NCI-H524 treated with DMSO at 0.1 percent for 48 hours (cell line): ENCODE results near the gene TNS3.

ENCODE experiments used
- DNase-seq: peaks from one replicate; lab custom pipeline; 2025; lab: John Stamatoyannopoulos, UW

The TNS3 gene

DNA sequence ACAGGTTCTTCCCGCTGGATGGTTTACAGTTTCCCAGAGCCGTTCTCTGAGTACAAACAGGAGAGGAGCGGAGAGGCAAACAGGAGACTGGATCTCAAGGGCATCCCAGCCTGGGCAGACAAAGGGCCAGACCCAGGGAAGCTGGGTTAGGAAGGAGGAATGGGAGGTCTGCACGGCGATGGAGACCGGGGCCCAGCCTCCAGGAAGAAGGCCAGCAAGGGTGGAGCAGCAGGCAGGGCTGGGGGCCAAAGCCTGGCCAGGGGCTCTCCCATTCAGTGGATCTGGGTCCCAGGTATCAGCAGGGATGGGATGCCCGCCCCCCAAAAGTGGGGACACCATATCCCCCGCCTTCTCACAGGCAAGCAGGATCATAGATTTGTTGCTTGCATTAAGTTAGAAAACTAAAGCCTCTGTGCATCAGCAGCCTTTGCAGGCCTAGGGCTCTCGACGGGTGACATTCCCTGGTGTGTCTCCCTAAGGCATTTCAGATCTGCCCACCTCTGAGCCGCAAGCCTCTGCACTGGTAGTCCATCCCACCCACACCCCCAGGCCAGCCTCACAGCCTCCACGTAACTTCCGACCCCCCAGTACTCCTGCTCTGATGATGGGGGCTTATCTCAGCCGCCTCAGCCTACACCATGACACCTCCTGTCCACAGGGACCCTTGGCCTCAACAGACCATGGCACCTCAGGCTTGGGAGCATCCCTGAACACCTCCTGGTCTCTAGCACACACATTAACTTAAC lies 59.9 kb downstream of the TNS3 start:
- DNase-seq: no peak

DNA sequence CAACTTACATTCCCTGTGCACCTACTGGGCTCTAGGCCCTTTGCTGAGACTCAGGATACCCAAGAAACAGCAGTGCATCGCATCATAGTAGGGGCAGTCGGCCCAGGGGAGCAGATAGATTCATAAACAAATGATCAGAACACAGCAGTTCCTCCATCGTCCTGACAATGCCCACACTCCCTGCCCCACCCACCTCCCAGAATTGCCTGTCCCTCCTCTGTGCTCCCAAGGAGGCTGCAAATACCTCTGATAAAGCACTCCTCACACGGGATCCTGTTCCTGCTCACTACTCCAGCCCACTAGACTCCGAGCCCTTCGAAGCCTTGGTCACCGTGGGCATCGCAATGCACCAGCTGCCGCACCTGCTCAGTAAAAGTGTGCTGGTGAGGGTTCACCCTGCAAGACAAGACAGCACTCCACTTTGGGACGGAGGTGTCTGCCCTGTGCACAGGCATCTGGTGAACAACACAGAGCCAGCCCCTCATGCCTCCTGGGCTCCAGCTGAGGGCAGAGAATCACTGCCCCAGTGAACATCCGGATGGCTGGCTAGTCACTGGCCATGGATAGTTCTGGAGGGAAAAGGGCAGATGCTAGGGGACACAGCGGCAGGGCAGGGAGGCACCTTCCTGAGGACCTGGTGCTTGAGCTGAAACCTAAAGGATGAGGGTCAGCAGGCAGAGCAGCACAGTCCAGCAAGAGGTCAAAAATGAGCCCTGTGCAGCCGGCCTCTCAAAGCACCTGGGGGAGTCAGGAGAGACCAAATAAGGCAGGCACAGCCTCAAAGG lies 60.7 kb downstream of the TNS3 start:
- DNase-seq: no peak

DNA sequence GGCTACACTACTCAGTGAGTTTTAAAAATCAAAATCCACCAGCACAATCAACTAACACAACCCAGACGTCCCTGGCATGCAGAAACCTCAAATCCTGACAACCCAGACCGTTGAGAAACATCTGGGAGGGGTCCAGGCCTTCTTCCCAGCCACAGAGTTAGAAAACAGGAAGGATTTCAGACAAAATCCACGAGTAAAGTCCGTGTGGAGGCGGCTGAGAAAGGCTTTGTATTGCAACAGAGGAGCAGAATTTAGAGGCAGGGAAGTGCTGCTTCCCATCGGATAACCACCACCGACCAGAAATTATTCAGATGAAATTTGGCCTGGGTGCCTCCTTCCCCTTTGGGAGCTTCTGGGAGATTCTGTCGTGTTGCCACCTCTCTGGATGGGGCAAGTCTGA lies 61.5 kb downstream of the TNS3 start:
- no peak for DNase-seq

DNA sequence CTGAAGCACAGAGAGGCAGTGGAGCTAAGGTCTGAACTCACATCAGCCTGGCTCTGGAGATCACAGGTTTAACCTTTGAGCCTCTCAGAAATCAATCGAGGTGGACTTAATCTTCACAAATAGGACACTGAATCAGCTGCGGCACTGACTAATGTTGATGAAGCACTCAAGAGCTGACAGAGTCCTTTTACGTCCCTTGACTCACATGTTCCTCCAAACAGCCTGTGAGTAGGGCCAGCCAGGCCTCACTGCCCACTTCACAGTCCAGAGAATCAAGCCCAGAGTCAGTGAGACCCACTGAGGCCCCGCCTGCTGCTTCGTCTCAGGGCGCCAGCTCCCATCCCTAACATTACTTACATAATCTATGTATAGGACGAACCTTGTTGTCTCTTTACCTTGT lies 63.1 kb downstream of the TNS3 start:
- DNase-seq: no peak

DNA sequence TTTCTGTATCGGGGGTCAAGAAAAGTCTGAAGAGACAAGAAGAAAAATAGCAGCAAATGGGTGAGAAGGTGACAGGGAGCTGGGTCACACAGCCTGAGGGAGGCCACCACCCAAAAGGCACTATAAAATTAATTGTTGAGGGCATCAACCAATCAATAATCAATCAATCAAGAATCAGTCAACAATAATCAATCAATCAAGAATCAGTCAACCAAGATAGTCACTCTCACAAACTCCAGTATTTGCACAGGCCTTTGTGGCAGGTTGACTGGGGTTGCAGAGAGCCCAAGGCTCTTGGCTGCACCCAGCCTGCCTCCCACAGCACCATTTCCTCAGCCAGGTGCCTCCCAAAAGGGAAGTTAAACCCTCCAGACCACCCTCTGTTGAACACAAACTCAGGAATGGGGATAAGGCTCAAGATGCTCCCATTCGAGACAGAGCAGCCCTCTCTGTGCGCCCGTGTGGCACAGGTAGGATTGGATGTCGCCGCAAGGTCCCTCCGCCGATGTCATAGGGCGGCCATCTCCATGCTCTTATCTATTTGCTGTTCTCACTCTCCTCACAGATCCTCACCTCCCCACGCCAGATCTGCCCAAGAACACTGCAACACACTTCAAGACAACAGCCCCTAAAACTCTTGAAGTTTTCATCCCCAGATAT lies 64.0 kb downstream of the TNS3 start:
- DNase-seq: no peak

DNA sequence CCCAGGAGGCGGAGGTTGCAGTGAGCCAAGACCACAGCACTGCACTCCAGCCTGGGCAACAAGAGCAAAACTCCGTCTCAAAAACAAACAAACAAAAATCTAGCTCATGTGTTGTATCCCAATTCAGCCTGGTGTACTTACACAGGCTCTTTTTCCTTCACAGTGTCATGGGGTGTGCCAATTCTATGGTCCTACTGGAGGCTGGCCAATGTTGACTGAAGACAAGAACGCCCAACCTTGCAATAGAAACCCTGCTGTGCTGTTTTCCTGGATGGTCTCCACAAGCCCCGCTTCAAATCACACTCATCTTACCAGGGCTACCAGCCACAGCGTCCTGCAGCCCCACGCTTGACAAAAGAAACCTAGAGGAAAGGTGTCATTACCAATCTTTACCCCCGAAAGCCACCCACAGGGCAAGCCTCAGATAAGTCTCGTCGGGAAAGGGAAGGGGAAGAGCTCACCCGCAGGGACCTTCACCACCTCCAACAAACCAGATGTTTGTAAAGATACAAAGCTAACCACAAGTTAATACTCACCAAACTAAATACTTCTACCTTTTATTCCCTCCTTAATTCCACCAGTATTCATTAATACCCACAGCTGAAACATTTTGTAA lies 64.8 kb downstream of the TNS3 start:
- no peak for DNase-seq

DNA sequence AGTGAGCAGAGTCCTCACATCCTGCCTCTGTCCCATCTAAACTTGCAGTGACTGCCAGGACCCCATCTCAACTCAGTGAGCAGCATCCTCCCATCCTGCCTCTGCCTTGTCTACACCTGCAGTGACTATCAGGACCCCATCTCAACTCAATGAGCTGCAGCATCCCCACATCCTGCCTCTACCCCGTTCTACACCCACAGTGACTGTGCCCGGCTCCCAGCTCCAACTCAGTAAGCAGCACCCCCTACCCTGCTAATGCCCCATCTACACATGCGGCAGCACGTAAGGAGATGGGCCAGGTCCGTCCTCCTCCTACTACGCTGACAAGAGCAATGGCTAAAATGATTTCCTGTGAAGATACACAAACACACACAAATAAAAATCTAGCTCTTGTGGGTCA lies 65.5 kb downstream of the TNS3 start:
- DNase-seq: no peak

DNA sequence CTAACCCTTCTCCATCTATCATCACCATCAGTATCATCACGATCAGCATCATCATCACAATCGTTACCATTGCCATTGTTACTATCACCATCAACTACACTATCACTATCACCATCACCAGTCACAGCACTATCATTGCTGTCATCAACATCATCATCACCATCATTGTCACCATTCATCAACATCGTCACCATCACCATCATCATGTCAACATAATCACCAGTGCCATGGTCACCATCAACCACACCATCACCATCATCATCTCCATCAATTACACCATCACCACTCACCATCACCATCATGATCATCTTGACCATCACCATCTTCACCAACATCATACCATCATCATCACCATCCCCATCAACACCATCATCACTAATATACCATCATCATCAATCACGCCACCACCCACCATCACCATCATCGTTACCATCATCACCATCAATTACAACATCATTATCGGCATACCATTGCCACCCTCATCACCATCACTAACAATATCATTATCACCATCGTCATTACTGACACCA lies 66.5 kb downstream of the TNS3 start:
- DNase-seq: no peak

DNA sequence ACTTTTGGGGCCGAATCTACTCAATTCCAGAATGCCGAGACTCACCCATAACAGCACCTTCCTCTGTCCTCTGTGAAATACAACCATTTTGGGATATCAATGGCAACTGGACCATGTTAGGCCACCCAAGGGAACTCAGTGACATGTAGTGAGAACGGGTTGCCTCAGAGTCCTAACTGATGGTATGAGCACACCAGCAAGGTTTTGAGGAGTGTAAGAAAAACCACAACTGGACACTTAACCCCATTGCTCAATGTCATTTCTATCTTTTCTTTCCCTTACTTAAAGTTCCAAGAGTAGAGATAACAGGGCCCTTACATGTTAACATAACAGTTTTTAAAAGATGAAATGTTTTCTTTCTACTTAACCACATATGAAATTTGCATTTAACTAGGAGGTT lies 67.1 kb downstream of the TNS3 start:
- DNase-seq: no peak

DNA sequence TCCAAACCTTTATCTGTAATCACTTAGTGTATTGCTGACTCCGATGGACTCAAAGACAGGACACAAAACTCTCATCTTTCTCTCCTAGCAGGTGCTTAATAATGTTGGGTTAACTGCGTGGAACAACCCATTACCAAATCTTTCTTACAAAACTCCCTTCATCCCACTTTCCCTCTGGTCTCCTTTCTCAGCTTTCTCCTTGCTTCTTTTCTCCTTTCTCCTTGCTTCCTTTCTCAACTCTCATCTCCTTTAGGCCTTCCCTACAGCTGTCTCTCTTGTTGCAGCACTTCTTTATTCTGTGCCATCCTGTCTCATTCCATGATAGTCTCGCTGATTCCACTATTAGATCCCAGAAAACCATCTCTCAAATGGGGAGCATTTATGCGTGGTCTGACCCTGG lies 67.5 kb downstream of the TNS3 start:
- no peak for DNase-seq

DNA sequence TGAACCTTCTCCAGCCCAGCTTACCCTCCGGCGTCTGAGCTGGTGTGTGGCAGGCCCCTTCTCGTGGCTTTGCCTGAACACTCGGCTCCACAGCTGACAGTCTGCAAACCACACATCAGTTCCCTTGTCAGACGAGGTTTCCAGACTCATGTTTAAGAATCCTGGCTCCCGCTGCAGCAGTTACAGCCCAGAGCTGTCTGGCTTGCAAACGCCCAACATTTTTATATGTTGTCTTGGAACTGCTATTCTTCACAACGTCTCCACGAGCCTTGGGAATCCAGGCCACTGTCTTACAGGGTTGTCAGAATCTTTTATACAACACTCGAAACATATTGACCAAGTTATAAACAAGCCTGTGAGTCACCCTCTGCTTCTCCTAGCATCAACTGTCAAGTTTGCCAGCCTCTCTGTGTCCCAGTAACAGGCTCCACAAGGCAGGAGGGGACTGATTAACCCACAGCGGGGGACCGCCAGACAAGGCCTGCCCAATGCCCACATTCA lies 68.1 kb downstream of the TNS3 start:
- no peak for DNase-seq

DNA sequence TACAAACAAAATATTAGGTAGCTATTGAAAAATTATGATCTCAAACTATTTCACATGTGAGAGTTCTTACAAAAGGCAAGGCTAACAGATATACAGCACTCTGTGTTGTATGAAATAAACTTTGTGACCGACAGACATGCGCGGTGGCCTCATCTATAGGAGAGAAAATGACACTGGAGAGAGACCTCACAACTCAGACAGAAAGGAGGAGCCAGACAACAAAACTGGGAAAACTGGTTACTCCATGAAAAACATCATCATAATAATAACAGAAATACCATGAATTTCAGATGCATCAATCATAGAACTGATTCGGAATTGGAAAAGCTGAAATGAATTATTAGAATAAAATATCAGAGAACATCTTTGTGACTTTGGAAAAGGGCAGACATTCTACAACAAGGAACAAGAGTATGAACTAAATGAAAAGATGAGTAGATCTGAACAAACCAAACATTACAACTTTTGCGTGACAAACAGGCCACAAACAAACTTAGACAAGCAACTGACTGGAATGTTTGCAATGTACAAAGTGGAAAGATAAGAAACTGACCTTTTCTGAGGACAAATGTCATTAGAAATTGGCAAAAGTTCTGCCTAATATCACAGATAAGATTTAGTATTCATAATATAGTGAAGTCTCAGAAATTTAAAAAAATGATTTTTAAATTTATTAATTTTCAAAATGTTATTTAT lies 69.3 kb downstream of the TNS3 start:
- DNase-seq: no peak

DNA sequence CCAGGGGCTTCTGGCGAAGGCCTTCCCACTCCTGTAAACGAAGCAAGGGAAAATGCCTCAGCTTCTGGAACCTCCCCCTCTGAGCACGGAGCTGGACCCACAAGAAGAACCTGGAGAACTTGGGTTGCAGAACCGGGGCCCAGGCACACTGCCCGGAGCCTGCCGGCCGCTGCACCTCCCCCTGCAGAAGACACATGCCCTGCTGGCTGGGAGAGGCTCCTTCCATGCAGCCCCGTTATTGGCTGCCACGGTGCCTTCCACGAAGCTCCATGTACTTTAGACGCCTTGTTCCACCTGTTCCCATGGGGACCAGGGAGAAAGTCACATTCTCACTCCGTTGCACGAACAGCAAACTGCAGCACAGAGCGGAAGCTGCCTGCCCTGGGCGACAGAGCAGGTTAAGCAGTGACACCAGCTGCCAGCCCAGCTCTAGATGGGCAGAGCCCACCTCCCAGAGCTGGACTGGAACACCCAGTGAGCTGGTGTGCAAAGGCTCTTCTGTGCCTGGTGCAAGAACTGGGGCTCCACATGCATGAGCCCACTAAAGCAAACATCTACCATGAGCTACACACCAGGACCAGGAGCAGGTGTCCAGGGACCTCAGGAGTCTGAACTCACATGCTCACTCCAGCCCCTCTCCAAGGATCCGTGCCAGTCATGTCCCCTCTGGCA lies 70.1 kb downstream of the TNS3 start:
- DNase-seq: no peak

DNA sequence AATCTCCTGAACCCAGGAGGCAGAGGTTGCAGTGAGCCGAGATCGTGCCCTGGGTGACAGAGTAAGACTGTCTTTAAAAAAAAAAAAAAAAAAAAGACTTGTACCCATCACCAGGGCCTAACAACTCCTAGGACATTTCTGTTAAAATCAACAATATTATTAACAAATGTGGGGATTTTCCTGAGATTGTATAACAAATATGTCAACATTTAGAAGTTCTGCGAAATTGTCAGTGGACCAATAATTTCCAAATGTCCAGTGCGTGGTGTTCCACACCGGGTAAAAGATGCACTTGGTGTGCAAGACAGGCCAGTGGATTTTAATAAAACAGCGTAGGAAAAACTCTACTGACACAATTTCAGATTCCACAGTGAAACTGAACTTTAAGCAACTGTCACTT lies 71.1 kb downstream of the TNS3 start:
- no peak for DNase-seq

DNA sequence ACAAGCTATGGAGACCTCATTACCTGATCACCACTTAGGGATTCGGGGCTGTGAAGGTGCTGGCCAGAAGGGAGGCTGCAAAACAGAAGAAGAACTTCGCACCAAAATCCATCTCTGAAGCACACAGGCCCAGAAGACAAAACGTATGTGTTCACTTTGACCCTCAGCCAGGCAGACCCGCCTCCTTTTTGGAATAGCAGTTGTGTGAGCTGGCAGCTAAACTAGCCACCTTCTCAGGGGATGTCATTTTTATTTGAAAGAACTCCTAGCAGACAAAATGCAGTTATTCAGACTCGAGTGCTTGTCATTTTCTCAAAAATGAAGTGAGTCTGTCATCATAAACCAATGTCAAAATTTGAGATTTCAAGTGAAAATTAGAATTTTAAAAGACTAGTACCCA lies 71.7 kb downstream of the TNS3 start:
- no peak for DNase-seq

DNA sequence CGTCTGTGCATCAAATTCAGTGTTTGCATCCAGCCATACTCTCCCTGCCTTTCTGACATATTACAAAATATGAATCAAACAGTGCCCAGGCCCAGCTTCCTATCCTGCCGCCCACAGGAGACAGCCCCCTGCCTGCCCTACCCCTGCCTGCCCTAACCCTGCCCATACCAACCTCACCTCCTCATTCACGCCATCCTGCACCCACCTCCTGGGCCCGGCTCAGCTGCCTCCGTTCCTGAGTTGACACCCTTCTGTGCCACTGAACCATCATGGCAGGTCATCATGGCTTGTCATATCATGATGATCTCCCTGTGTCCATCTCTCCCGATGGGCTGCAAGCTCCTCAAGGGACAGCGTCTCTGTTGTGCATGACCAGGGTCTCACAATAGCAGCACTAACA lies 72.3 kb downstream of the TNS3 start:
- DNase-seq: no peak

DNA sequence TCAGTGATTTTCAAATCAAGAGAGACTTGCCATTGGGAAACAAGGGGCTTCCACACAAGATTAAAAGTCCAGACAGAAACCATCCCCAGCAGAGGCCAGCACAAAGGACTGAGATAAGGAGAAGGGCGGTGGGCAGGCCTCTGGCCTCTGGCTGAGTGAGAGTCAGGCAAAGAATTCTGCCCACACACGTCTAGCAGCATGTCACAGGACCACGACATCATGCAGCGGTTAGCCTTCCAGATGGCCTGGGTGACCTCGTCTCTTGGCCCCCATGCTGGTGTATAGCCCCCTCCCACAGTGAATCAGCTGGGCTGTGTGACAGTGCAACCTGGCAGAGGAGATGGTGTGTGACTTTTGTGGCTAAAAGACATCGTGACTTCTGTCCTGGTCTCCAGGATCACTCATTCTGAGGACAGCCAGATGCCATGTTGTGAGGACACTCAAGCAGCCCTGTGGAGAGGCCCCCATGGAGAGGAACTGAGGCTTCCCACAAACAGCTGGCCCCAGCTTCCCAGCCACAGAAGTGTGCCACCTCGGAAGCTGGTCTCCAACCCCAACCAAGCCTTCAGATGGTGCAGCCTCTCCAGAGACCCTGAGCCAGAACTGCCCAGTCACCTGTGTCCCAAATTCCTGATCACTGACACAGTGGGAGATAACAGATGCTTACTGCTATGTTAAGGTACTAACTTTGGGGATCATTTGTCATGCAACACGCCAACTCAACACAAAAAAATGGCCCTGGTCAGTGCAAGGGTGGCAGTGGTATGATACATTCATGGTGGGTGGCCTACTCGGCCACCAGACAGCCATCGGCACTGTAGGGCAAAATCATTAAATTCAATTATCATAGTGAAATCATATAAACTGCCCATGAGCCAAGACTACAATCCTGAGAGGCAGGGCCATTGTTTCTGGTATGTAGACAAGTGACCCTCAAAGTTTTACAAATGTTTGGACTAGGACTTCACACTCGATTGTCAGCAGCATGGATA lies 73.2 kb downstream of the TNS3 start:
- no peak for DNase-seq

DNA sequence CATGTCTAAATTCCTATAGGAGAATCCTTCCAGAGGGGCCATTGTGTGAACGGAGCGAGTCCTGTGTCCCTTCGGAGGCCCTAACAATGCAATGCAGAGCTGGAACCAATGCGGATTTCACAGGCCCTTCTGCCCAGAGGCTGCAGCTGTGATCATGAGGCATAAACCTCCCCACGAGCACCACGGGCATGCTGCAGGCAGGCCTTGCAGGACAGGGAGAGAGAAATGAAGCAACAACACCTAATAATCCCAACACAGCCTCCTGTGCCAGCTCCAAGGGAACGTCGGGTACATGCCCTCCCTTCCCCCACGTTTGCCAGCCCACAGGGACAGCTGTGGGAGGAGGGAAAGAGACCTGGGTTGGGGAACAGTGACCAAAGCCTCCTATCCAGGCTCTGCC lies 74.4 kb downstream of the TNS3 start:
- no peak for DNase-seq

DNA sequence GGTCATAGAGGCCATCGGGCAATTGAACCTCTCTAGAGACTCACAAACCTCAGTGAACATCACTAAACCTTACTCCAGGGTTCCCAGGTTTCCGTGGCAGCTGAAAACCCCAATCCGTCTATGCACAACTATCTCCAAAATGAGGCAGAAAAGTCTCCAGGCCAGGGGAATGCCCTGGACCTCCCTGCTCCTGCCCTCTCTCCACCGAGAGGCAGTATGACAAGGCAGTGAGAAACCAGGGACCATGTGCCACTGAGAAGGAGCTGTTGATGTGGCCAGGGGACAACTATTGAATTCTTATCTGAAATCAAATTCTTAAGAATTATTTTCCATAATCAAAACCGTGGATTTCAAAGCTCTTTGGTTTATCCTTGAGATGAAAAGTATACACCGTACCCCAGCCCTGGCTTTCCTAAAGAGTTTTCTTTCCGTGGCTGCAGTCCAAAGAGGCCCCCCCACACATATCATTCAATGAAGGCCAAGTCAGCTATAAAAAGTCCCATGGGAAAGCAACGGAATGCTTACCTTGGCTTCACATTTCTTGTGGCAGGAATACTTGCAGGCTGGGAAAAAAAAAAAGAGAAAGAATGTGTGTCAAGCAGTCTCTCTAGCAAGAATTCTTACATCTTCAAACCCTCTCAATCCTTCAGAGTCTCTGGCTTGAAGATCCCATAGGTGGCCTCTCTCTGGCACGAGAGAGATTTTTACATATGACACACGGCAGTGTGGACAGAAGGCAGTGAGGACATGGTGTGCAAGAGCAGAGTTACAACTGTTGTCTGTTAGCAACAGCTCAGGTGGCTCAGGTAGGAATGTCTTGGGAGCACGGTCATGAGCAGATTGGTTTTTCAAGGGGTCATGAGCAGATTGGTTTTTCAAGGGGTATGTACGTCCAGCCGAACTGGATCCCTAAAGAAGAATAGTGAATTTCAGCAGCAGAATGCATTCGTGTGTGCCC lies 75.2 kb downstream of the TNS3 start:
- DNase-seq: no peak
